Naive B cell (primary cell): ENCODE results near the gene NSD1. TPM values are rescaled to one million over a fixed set of nuclear protein-coding genes. Genes with fewer than 3 reads are reported as not detected.
"Not testable (repeated sequence)": the region's sequence is repeated elsewhere in the genome, so short reads cannot be mapped to it uniquely, and the experiment has no call there.

Experiments used
- ATAC-seq, 2 donors: fragments of 150-1000 bp; cut with Tn5 transposase; 2 replicates each; pipeline ENCODE4 v1.10.0; 2021; ENCODE audit warnings: low read depth in 2 of 2, mild to moderate bottlenecking in 2 of 2, moderate library complexity in 2 of 2
- DNase-seq: peaks from one replicate; pipeline ENCODE4 v3.0.0; 2022
- H3K27ac Mint-ChIP-seq, 6 donors: one replicate each; pipeline ENCODE4 v1.8.0; 2020 to 2022; ENCODE audit warnings: mild to moderate bottlenecking in 6 of 6, mixed read lengths in 6 of 6, moderate library complexity in 5 of 6, inconsistent platforms in 2 of 6
- H3K27me3 Mint-ChIP-seq, 3 donors: one replicate each; pipeline ENCODE4 v1.8.0; 2021 to 2022; ENCODE audit warnings: mixed read lengths in 3 of 3, mild to moderate bottlenecking in 1 of 3
- H3K36me3 Mint-ChIP-seq, 2 donors: one replicate each; pipeline ENCODE4 v1.8.0; 2020 to 2022; ENCODE audit warnings: mixed read lengths in 2 of 2, inconsistent platforms in 1 of 2, mild to moderate bottlenecking in 1 of 2
- H3K4me1 Mint-ChIP-seq, 3 donors: one replicate each; pipeline ENCODE4 v1.8.0; 2020 to 2022; ENCODE audit warnings: mixed read lengths in 3 of 3, inconsistent platforms in 1 of 3, mild to moderate bottlenecking in 1 of 3, moderate library complexity in 1 of 3
- H3K4me3 Mint-ChIP-seq, 8 donors: one replicate each; pipeline ENCODE4 v1.8.0; 2020 to 2022; ENCODE audit warnings: mild to moderate bottlenecking in 8 of 8, mixed read lengths in 8 of 8, moderate library complexity in 8 of 8, inconsistent platforms in 2 of 8
- H3K9me3 Mint-ChIP-seq, 7 donors: one replicate each; pipeline ENCODE4 v1.8.0; 2020 to 2022; ENCODE audit warnings: mixed read lengths in 7 of 7, mild to moderate bottlenecking in 5 of 7, inconsistent platforms in 2 of 7, moderate library complexity in 1 of 7
- polyA plus RNA-seq, 6 donors: library from polyadenylated mRNA; unstranded; fragments of 300-500 nt; fragmentation: Illumina TruSeq; gene quantifications; one replicate each; pipeline ENCODE4 v1.2.3, GENCODE V29; 2021; ENCODE audit warnings: low read depth in 6 of 6

Gene NSD1
- polyA plus RNA-seq, 6 donors from 2014 or later, result 32.4 to 87.7 (median 46.1) TPM

- no peak for DNase-seq
- peak overlapping the region in 3 of 6 donors; percentile 58 to 93 (median 59) for H3K27ac Mint-ChIP-seq
- no peak overlapping the region for H3K4me3 Mint-ChIP-seq
- peaks cover 23 to 40% (median 27%) of the 10 kb centered on the region in 3 donors for H3K4me1 Mint-ChIP-seq
- no peaks in the 10 kb centered on the region for H3K9me3 Mint-ChIP-seq
- H3K27me3 Mint-ChIP-seq, result no peaks in the 10 kb centered on the region
- peak; percentile 43 to 52 for ATAC-seq
- H3K36me3 Mint-ChIP-seq, result peaks cover 7 to 25% of the 10 kb centered on the region in 2 donors
These were observed 202.5 kb downstream of the NSD1 start for GRCh38 chr5:177336112-177336511.

GRCh38 chr5:177336603-177337494 is 203.3 kb downstream of the NSD1 start:
- no peaks in the 10 kb centered on the region for H3K9me3 Mint-ChIP-seq
- ATAC-seq, result no peak
- H3K36me3 Mint-ChIP-seq, result peaks cover 7 to 25% of the 10 kb centered on the region in 2 donors
- no peaks in the 10 kb centered on the region for H3K27me3 Mint-ChIP-seq
- H3K4me1 Mint-ChIP-seq, result peaks cover 16 to 33% (median 20%) of the 10 kb centered on the region in 3 donors
- H3K27ac Mint-ChIP-seq, result peak overlapping the region in 2 of 6 donors; percentile 47 to 93
- no peak for DNase-seq
- peak overlapping the region in 1 of 8 donors; percentile 63 for H3K4me3 Mint-ChIP-seq

GRCh38 chr5:177338251-177339106 is 204.9 kb downstream of the NSD1 start:
- Mint-ChIP-seq H3K27me3 (no peaks in the 10 kb centered on the region), H3K4me1 (peaks cover 8 to 22% (median 19%) of the 10 kb centered on the region in 3 donors), H3K36me3 (peaks cover 7 to 25% of the 10 kb centered on the region in 2 donors), H3K27ac (no peak overlapping the region), H3K4me3 (no peak overlapping the region), H3K9me3 (no peaks in the 10 kb centered on the region)
- no peak for ATAC-seq
- no peak for DNase-seq

GRCh38 chr5:177339107-177339638 is 205.6 kb downstream of the NSD1 start:
- ATAC-seq, result no peak
- H3K9me3 Mint-ChIP-seq, result no peaks in the 10 kb centered on the region
- no peak for DNase-seq
- H3K4me3 Mint-ChIP-seq, result no peak overlapping the region
- peaks cover 3 to 19% (median 17%) of the 10 kb centered on the region in 3 donors for H3K4me1 Mint-ChIP-seq
- peak overlapping the region in 1 of 6 donors; percentile 50 for H3K27ac Mint-ChIP-seq
- peaks cover 7 to 21% of the 10 kb centered on the region in 2 donors for H3K36me3 Mint-ChIP-seq
- H3K27me3 Mint-ChIP-seq, result no peaks in the 10 kb centered on the region

- H3K4me3 Mint-ChIP-seq, H3K27me3 Mint-ChIP-seq, DNase-seq, H3K27ac Mint-ChIP-seq, H3K9me3 Mint-ChIP-seq, ATAC-seq: not testable (repeated sequence)
- Mint-ChIP-seq H3K4me1 (peaks cover 13 to 24% (median 19%) of the 10 kb centered on the region in 3 donors), H3K36me3 (peaks cover 7 to 11% of the 10 kb centered on the region in 2 donors)
These were observed 209.4 kb downstream of the NSD1 start for GRCh38 chr5:177343000-177343399.

GRCh38 chr5:177343777-177344176 is 210.2 kb downstream of the NSD1 start:
- H3K27me3 Mint-ChIP-seq, result no peaks in the 10 kb centered on the region
- no peaks in the 10 kb centered on the region for H3K9me3 Mint-ChIP-seq
- no peak overlapping the region for H3K4me3 Mint-ChIP-seq
- peak overlapping the region in 1 of 6 donors; percentile 9 for H3K27ac Mint-ChIP-seq
- ATAC-seq (no peak), DNase-seq (no peak)
- H3K4me1 Mint-ChIP-seq, result peaks cover 13 to 24% (median 19%) of the 10 kb centered on the region in 3 donors
- H3K36me3 Mint-ChIP-seq, result peaks cover 7 to 11% of the 10 kb centered on the region in 2 donors

GRCh38 chr5:177344891-177345290 is 211.3 kb downstream of the NSD1 start:
- Mint-ChIP-seq H3K27me3 (no peaks in the 10 kb centered on the region), H3K27ac (no peak overlapping the region), H3K4me3 (no peak overlapping the region), H3K36me3 (peaks cover 5 to 9% of the 10 kb centered on the region in 2 donors), H3K9me3 (no peaks in the 10 kb centered on the region), H3K4me1 (peaks cover 15 to 32% (median 29%) of the 10 kb centered on the region in 3 donors)
- ATAC-seq (no peak), DNase-seq (no peak)

- Mint-ChIP-seq H3K9me3 (no peaks in the 10 kb centered on the region), H3K4me1 (peaks cover 26 to 43% (median 41%) of the 10 kb centered on the region in 3 donors), H3K4me3 (peak overlapping the region in 2 of 8 donors; percentile 18 to 33), H3K36me3 (peaks cover 4 to 11% of the 10 kb centered on the region in 2 donors), H3K27me3 (no peaks in the 10 kb centered on the region), H3K27ac (peak overlapping the region in 1 of 6 donors; percentile 52)
- no peak for DNase-seq
- ATAC-seq, result no peak
These were observed 213.2 kb downstream of the NSD1 start for GRCh38 chr5:177346820-177347219.

GRCh38 chr5:177347699-177348098 is 214.1 kb downstream of the NSD1 start:
- H3K4me1 Mint-ChIP-seq, result peaks cover 26 to 52% (median 46%) of the 10 kb centered on the region in 3 donors
- peak overlapping the region in 1 of 8 donors; percentile 33 for H3K4me3 Mint-ChIP-seq
- ATAC-seq, result no peak
- H3K9me3 Mint-ChIP-seq, result no peaks in the 10 kb centered on the region
- H3K27ac Mint-ChIP-seq, result no peak overlapping the region
- DNase-seq, result no peak
- H3K36me3 Mint-ChIP-seq, result peaks cover 4 to 11% of the 10 kb centered on the region in 2 donors
- H3K27me3 Mint-ChIP-seq, result no peaks in the 10 kb centered on the region

- H3K27ac Mint-ChIP-seq, result peak overlapping the region in 2 of 6 donors; percentile 85 to 98
- H3K27me3 Mint-ChIP-seq, result no peaks in the 10 kb centered on the region
- H3K4me1 Mint-ChIP-seq, result peaks cover 24 to 59% (median 43%) of the 10 kb centered on the region in 3 donors
These were observed 215.7 kb downstream of the NSD1 start for GRCh38 chr5:177349362-177349647.

GRCh38 chr5:177349762-177350161 is 216.2 kb downstream of the NSD1 start:
- no peaks in the 10 kb centered on the region for H3K27me3 Mint-ChIP-seq
- DNase-seq, result no peak
- H3K36me3 Mint-ChIP-seq, result peaks cover 4 to 11% of the 10 kb centered on the region in 2 donors
- ATAC-seq, result no peak
- peaks cover 0 to 3% (median 0%) of the 10 kb centered on the region in 7 donors for H3K9me3 Mint-ChIP-seq
- peak overlapping the region; percentile 55 to 99 (median 93) for H3K4me3 Mint-ChIP-seq
- H3K27ac Mint-ChIP-seq, result peak overlapping the region in 4 of 6 donors; percentile 35 to 98 (median 78)
- peaks cover 29 to 59% (median 43%) of the 10 kb centered on the region in 3 donors for H3K4me1 Mint-ChIP-seq

More at GRCh38 chr5:177349362-177349647, 215.7 kb downstream of the NSD1 start:
- DNase-seq, result no peak
- H3K36me3 Mint-ChIP-seq, result peaks cover 4 to 11% of the 10 kb centered on the region in 2 donors
- peak overlapping the region; percentile 55 to 99 (median 93) for H3K4me3 Mint-ChIP-seq
- no peaks in the 10 kb centered on the region for H3K9me3 Mint-ChIP-seq
- ATAC-seq, result no peak
